Measurements from ENCODE around the gene WAPL.

- no peak for TF ChIP-seq CTCF (IDR thresholded peaks at IDR 0.05; ENCODE audit: low read length)
- no peak for TF ChIP-seq EZH2phosphoT487 (IDR thresholded peaks at IDR 0.05; ENCODE audit: low read length)
These were observed 112.4 kb downstream of the WAPL start for GRCh38 chr10:86409183-86409582.

Data from MM.1S (cell line).